ENCODE measurements around the gene ZNF609. TPM values are rescaled to one million over a fixed set of nuclear protein-coding genes. Genes with fewer than 3 reads are reported as not detected.

Gene ZNF609
- total RNA-seq, 1 experiment from 2014 or later, result 35.0 TPM

DNA sequence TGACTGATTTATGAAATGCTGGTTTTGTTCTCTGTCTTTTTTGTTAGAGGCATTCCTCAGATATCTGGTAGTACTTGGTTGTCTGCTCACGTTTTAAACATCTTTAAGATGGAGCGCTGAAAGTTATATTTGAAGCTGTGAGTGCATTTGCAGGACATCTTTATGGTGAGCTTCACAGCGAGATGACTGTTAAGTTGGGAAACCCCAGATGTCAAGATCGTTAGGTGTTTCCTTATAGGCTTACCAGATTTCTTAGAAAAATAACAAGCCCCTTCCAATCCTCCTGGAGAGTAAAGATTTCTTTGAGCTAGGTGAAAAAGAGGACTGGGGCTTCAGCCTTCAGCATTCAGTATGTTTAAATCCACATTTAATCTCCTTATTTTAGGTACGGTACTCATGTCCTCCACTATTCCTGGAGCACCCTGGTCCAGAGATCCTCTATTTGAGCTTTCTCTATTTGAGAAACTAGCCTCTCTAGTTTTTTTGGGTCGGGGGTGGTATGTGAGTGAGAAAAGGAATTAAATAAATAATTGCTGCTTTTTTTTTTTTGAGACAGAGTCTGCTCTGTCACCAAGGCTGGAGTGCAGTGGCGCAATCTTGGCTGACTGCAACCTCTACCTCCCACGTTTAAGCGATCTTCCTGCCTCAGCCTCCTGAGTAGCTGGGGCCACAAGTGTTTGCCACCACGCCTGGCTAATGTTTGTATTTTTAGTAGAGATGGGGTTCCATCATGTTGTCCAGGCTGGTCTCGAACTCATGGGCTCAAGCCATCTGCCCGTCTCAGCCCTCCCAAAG lies 72.3 kb downstream of the ZNF609 start:
- Histone ChIP-seq H3K27ac (ENCODE audit: low read depth, low read length, poor library complexity, severe bottlenecking) (no peak overlapping the region), H3K9me3 (ENCODE audit: low read depth, low read length, poor library complexity, severe bottlenecking) (no peaks in the 10 kb centered on the region), H3K4me3 (ENCODE audit: low read depth, low read length, poor library complexity, severe bottlenecking) (no peak overlapping the region), H3K27me3 (replicated peaks; ENCODE audit: insufficient read depth, low read depth, low read length, poor library complexity) (no peaks in the 10 kb centered on the region), H3K36me3 (ENCODE audit: insufficient read depth, low read length, poor library complexity, severe bottlenecking) (no peaks in the 10 kb centered on the region), H3K4me1 (ENCODE audit: insufficient read depth, low read length, poor library complexity, severe bottlenecking) (peaks cover 18% of the 10 kb centered on the region)
- DNase-seq (ENCODE audit: low spot score), result no peak
- intact Hi-C loops (cut with micrococcal nuclease; ENCODE audit: unreplicated experiment), result no loop called here
- TF ChIP-seq EZH2 (IDR thresholded peaks at IDR 0.05; ENCODE audit: borderline replicate concordance, low read depth, low read length, poor library complexity, severe bottlenecking), result no peak
- TF ChIP-seq, protein P1, sequence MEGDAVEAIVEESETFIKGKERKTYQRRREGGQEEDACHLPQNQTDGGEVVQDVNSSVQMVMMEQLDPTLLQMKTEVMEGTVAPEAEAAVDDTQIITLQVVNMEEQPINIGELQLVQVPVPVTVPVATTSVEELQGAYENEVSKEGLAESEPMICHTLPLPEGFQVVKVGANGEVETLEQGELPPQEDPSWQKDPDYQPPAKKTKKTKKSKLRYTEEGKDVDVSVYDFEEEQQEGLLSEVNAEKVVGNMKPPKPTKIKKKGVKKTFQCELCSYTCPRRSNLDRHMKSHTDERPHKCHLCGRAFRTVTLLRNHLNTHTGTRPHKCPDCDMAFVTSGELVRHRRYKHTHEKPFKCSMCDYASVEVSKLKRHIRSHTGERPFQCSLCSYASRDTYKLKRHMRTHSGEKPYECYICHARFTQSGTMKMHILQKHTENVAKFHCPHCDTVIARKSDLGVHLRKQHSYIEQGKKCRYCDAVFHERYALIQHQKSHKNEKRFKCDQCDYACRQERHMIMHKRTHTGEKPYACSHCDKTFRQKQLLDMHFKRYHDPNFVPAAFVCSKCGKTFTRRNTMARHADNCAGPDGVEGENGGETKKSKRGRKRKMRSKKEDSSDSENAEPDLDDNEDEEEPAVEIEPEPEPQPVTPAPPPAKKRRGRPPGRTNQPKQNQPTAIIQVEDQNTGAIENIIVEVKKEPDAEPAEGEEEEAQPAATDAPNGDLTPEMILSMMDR (conservative IDR thresholded peaks at IDR 0.05; ENCODE audit: low read depth, low read length), result no peak
- ChIA-PET POLR2A (ENCODE audit: low non-redundant PET) (interaction anchor here (0.9 kb wide), 1 partner anchor 10 kb away, joined by 8 read pairs; no protein-coding TSS in a partner anchor), CTCF (no interaction called here)
- no TSS peak for BruUV-seq (replicated peaks)

DNA sequence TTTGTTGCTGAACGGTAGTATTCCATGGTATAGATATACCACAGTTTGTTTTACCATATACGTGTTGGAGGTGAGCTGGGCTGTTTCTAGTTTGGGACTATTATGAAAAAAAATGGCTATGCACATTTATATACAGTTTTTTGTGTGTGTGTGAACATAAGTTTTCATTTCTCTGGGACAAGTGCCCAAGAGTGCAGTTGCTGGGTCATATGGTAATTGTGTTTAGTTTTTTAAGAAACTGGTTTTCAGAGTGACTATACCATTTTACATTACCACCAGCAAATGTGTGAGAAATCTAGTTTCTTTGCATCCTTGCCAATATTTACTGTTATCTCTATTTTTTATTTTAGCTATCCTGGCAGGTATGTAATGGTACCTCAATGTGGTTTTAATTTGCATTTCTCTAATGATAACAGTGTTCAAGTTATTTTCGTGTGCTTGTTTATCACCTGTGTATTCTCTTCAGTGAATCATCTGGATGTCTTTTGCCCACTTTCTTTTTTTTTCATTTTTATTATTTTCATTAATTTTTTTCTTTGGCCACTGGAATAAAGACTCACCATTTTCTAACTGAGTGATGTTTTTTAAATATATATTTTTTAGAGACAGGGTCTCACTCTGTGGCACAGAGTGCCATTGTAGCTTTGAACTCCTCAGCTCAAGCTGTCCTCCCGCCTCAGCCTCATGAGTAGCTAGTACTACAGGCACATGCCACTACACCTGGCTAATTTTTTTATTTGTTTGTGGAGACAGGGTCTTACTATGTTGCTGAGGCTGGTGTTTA lies 75.3 kb downstream of the ZNF609 start:
- intact Hi-C loops (cut with micrococcal nuclease; ENCODE audit: unreplicated experiment), result no loop called here
- H3K9me3 ChIP-seq (ENCODE audit: low read depth, low read length, poor library complexity, severe bottlenecking), result no peaks in the 10 kb centered on the region
- no peak for DNase-seq (ENCODE audit: low spot score)
- no peak for TF ChIP-seq EZH2 (IDR thresholded peaks at IDR 0.05; ENCODE audit: borderline replicate concordance, low read depth, low read length, poor library complexity, severe bottlenecking)
- TF ChIP-seq, protein P1 (conservative IDR thresholded peaks at IDR 0.05; ENCODE audit: low read depth, low read length), result no peak
- CTCF ChIA-PET, result no interaction called here
- no peak overlapping the region for H3K4me3 ChIP-seq (ENCODE audit: low read depth, low read length, poor library complexity, severe bottlenecking)
- H3K27ac ChIP-seq (ENCODE audit: low read depth, low read length, poor library complexity, severe bottlenecking), result no peak overlapping the region
- H3K36me3 ChIP-seq (ENCODE audit: insufficient read depth, low read length, poor library complexity, severe bottlenecking), result no peaks in the 10 kb centered on the region
- H3K4me1 ChIP-seq (ENCODE audit: insufficient read depth, low read length, poor library complexity, severe bottlenecking), result peaks cover 12% of the 10 kb centered on the region
- POLR2A ChIA-PET (ENCODE audit: low non-redundant PET), result no interaction called here
- no TSS peak for BruUV-seq (replicated peaks)
- H3K27me3 ChIP-seq (replicated peaks; ENCODE audit: insufficient read depth, low read depth, low read length, poor library complexity), result no peaks in the 10 kb centered on the region

DNA sequence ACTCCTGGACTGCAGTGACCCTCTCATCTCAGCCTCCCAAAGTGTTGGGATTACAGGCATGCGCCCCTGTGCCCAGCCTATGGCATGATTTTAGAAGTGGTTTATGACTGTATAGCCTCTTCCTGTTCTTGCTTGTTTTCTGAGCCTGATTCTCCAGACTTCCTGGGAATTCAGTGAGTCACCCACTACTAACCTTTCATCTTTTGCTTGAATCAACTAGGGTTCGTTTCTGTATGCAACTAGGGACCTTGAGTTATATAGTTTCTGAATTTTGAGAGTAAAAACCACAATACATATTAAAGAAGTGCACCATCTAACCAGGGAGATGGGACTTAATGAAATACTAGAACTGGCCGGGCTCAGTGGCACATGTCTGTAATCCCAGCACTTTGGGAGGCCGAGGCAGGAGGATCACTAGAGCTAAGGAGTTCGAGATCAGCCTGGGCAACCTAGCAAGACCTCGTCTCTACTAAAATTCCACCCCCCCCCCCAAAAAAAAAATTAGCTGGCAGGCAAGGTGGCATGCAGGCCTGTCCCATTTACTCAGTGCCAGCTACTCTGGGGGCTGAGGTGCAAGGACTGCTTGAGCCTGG lies 76.0 kb downstream of the ZNF609 start:
- DNase-seq (ENCODE audit: low spot score), result peak; percentile 58
- no peak overlapping the region for H3K4me3 ChIP-seq (ENCODE audit: low read depth, low read length, poor library complexity, severe bottlenecking)
- no peaks in the 10 kb centered on the region for H3K9me3 ChIP-seq (ENCODE audit: low read depth, low read length, poor library complexity, severe bottlenecking)
- no TSS peak for BruUV-seq (replicated peaks)
- no peak overlapping the region for H3K27ac ChIP-seq (ENCODE audit: low read depth, low read length, poor library complexity, severe bottlenecking)
- intact Hi-C loops (cut with micrococcal nuclease; ENCODE audit: unreplicated experiment), result no loop called here
- H3K36me3 ChIP-seq (ENCODE audit: insufficient read depth, low read length, poor library complexity, severe bottlenecking), result no peaks in the 10 kb centered on the region
- ChIA-PET CTCF (no interaction called here), POLR2A (ENCODE audit: low non-redundant PET) (no interaction called here)
- no peaks in the 10 kb centered on the region for H3K27me3 ChIP-seq (replicated peaks; ENCODE audit: insufficient read depth, low read depth, low read length, poor library complexity)
- peaks cover 7% of the 10 kb centered on the region for H3K4me1 ChIP-seq (ENCODE audit: insufficient read depth, low read length, poor library complexity, severe bottlenecking)
- no peak for TF ChIP-seq EZH2 (IDR thresholded peaks at IDR 0.05; ENCODE audit: borderline replicate concordance, low read depth, low read length, poor library complexity, severe bottlenecking)

Measured in A673 (cell line).